GM23338 (cell line): ENCODE measurements around the gene RFXAP. TPM values are rescaled to one million over a fixed set of nuclear protein-coding genes. Genes with fewer than 3 reads are reported as not detected.

Source experiments
- ATAC-seq: fragments of 200-7000 bp; cut with Tn5 transposase; 3 replicates; pipeline ENCODE4 v1.9.1; 2020
- DNase-seq: peaks from one replicate; pipeline ENCODE4 v3.0.0-alpha.2; 2015; ENCODE audit warnings: low spot score
- H2AFZ ChIP-seq: fragments of 200-600 bp; sonication (generic); 2 replicates; pipeline ENCODE4 v1.8.0; 2016; ENCODE audit warnings: antibody characterized with exemption, mild to moderate bottlenecking, moderate library complexity
- H3F3A ChIP-seq: fragments of 200-600 bp; sonication (generic); replicated peaks from 2 replicates; pipeline ENCODE4 v1.8.0; 2017; ENCODE audit warnings: antibody characterized with exemption, mixed run types, low read depth
- H3K27ac ChIP-seq: fragments of 200-600 bp; sonication (generic); 2 replicates; pipeline ENCODE4 v1.6.1; 2016; ENCODE audit warnings: low read depth
- H3K27me3 ChIP-seq: fragments of 200-600 bp; sonication (generic); 2 replicates; pipeline ENCODE4 v1.8.0; 2016; ENCODE audit warnings: mild to moderate bottlenecking, mixed run types, moderate library complexity; ENCODE audit not compliant: insufficient read depth
- H3K36me3 ChIP-seq: fragments of 200-600 bp; sonication (generic); 2 replicates; pipeline ENCODE4 v1.8.0; 2016; ENCODE audit warnings: mild to moderate bottlenecking; ENCODE audit not compliant: insufficient read depth
- H3K4me1 ChIP-seq: fragments of 200-600 bp; sonication (generic); 2 replicates; pipeline ENCODE4 v1.8.0; 2016; ENCODE audit warnings: mild to moderate bottlenecking, moderate library complexity; ENCODE audit not compliant: insufficient read depth
- H3K4me2 ChIP-seq: fragments of 200-600 bp; sonication (generic); 2 replicates; pipeline ENCODE4 v1.7.1; 2017; ENCODE audit warnings: mixed run types
- H3K4me3 ChIP-seq: fragments of 200-600 bp; sonication (generic); 2 replicates; pipeline ENCODE4 v1.6.1; 2016; ENCODE audit warnings: mixed run types
- H3K79me2 ChIP-seq: fragments of 200-600 bp; sonication (generic); replicated peaks from 2 replicates; pipeline ENCODE4 v1.8.0; 2017; ENCODE audit warnings: mild to moderate bottlenecking; ENCODE audit not compliant: insufficient read depth
- H3K9me2 ChIP-seq: fragments of 200-600 bp; sonication (generic); 2 replicates; pipeline ENCODE4 v1.8.0; 2017; ENCODE audit not compliant: insufficient read depth
- H4K20me1 ChIP-seq: fragments of 200-600 bp; sonication (generic); replicated peaks from 2 replicates; pipeline ENCODE4 v1.8.0; 2017; ENCODE audit warnings: mild to moderate bottlenecking; ENCODE audit not compliant: insufficient read depth
- H3K27ac Mint-ChIP-seq: 2 replicates; pipeline ENCODE4 v1.8.0; 2020; ENCODE audit warnings: inconsistent platforms, mild to moderate bottlenecking, moderate library complexity, mixed read lengths
- H3K27me3 Mint-ChIP-seq: 3 replicates; pipeline ENCODE4 v1.8.0; 2022; ENCODE audit warnings: low read depth, mild to moderate bottlenecking, moderate library complexity, mixed read lengths, inconsistent platforms; ENCODE audit not compliant: insufficient read depth, poor library complexity
- H3K36me3 Mint-ChIP-seq: 3 replicates; pipeline ENCODE4 v1.8.0; 2021; ENCODE audit warnings: low read depth, mild to moderate bottlenecking, inconsistent platforms, moderate library complexity, mixed read lengths
- H3K4me1 Mint-ChIP-seq: 3 replicates; pipeline ENCODE4 v1.8.0; 2020; ENCODE audit warnings: mild to moderate bottlenecking, inconsistent platforms, mixed read lengths
- H3K4me3 Mint-ChIP-seq: 3 replicates; pipeline ENCODE4 v1.8.0; 2021; ENCODE audit warnings: moderate library complexity, mild to moderate bottlenecking, inconsistent platforms, mixed read lengths
- H3K9me3 Mint-ChIP-seq: 3 replicates; pipeline ENCODE4 v1.8.0; 2020; ENCODE audit warnings: moderate library complexity, mild to moderate bottlenecking, inconsistent platforms, mixed read lengths
- JUNB ChIP-seq: IDR thresholded peaks from one replicate; pipeline ENCODE4 v1.6.1; 2016; ENCODE audit warnings: antibody characterized with exemption; ENCODE audit not compliant: unreplicated experiment
- POLR2AphosphoS5 ChIP-seq: IDR thresholded peaks from 2 replicates; pipeline ENCODE4 v1.6.1; 2016; ENCODE audit warnings: antibody characterized with exemption, low read depth
- STAT1 ChIP-seq: IDR thresholded peaks from one replicate; pipeline ENCODE4 v1.6.1; 2016; ENCODE audit warnings: antibody characterized with exemption; ENCODE audit not compliant: unreplicated experiment
- ZNF114 ChIP-seq: fragments of 250-450 bp; sonication (Bioruptor Pico); IDR thresholded peaks from 2 replicates; pipeline ENCODE4 v1.5.0; 2020; ENCODE audit warnings: mild to moderate bottlenecking, moderate library complexity
- ZNF331 ChIP-seq: fragments of 250-450 bp; sonication (Bioruptor Pico); IDR thresholded peaks from 2 replicates; pipeline ENCODE4 v1.5.0; 2020; ENCODE audit warnings: low read depth, mild to moderate bottlenecking, moderate library complexity
- polyA plus RNA-seq: library from polyadenylated mRNA; unstranded; fragments of >200 nt; fragmentation: Nextera tagmentation; extraction: Ambion mirVana; gene quantifications from 2 replicates; pipeline ENCODE4 v1.2.1, GENCODE V29; 2016
- total RNA-seq: library from RNA; depleted of rRNA; stranded (reverse); fragments of >200 nt; shearing (Covaris generic); gene quantifications from 2 replicates; pipeline ENCODE4 v1.2.3, GENCODE V29; 2014
- TF ChIP-seq, protein P1 (sequence below): IDR thresholded peaks from one replicate; pipeline ENCODE4 v1.6.1; 2018; ENCODE audit warnings: antibody characterized with exemption; ENCODE audit not compliant: unreplicated experiment
- TF ChIP-seq, protein P2 (sequence below), 2 experiments: fragments of 200-600 bp in 1 of 2; sonication (generic) in 1 of 2; conservative IDR thresholded peaks; 2 replicates each; pipeline versions ENCODE4 v1.5.1 to v1.6.1; 2016 to 2017; ENCODE audit warnings: antibody characterized with exemption in 2 of 2, low read depth in 2 of 2, mild to moderate bottlenecking in 2 of 2, moderate library complexity in 1 of 2
- TF ChIP-seq, protein P3 (sequence below): IDR thresholded peaks from 2 replicates; pipeline ENCODE4 v1.6.1; 2016; ENCODE audit warnings: antibody characterized with exemption

Gene RFXAP
- total and polyA plus RNA-seq, 2 experiments from 2014 or later = 6.3 to 8.5 TPM

DNA sequence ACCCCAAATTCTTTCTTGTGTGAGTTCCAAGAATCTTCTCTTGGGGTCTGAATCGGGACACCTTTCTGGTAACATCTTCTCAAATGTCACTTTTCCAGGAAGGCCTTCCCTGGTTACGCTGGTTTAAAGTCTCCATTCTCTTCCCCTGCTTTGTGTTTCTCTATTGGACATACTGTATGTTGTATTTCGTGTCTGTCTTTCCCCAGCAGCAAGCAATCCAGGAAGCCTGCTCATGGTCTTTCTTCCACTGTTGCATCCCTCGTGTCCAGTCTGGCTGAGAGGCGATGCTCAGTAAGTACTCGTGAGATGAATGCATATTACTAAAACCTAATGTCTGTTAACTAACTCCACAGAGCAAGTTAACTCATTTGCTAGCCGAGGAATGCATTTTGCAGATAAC is 43.7 kb downstream of the RFXAP start:
- peaks cover 3% of the 10 kb centered on the region for H3K27me3 Mint-ChIP-seq
- Histone ChIP-seq H2AFZ (peak overlapping the region; percentile 16; the same call in 1 of the 2 replicates), H4K20me1 (no peaks in the 10 kb centered on the region), H3K27ac (no peak overlapping the region), H3K4me1 (peaks cover 13% of the 10 kb centered on the region), H3K27me3 (no peaks in the 10 kb centered on the region), H3K4me2 (no peak overlapping the region), H3K36me3 (no peaks in the 10 kb centered on the region), H3K9me2 (no peaks in the 10 kb centered on the region), H3F3A (no peaks in the 10 kb centered on the region), H3K79me2 (no peaks in the 10 kb centered on the region), H3K4me3 (no peak overlapping the region)
- H3K36me3 Mint-ChIP-seq = no peaks in the 10 kb centered on the region
- ATAC-seq (no peak), DNase-seq (no peak)
- H3K27ac Mint-ChIP-seq = no peak overlapping the region
- peaks cover 22% of the 10 kb centered on the region for H3K4me1 Mint-ChIP-seq
- no peaks in the 10 kb centered on the region for H3K9me3 Mint-ChIP-seq
- H3K4me3 Mint-ChIP-seq = no peak overlapping the region
- no peak for TF ChIP-seq POLR2AphosphoS5
- TF ChIP-seq, protein P1, sequence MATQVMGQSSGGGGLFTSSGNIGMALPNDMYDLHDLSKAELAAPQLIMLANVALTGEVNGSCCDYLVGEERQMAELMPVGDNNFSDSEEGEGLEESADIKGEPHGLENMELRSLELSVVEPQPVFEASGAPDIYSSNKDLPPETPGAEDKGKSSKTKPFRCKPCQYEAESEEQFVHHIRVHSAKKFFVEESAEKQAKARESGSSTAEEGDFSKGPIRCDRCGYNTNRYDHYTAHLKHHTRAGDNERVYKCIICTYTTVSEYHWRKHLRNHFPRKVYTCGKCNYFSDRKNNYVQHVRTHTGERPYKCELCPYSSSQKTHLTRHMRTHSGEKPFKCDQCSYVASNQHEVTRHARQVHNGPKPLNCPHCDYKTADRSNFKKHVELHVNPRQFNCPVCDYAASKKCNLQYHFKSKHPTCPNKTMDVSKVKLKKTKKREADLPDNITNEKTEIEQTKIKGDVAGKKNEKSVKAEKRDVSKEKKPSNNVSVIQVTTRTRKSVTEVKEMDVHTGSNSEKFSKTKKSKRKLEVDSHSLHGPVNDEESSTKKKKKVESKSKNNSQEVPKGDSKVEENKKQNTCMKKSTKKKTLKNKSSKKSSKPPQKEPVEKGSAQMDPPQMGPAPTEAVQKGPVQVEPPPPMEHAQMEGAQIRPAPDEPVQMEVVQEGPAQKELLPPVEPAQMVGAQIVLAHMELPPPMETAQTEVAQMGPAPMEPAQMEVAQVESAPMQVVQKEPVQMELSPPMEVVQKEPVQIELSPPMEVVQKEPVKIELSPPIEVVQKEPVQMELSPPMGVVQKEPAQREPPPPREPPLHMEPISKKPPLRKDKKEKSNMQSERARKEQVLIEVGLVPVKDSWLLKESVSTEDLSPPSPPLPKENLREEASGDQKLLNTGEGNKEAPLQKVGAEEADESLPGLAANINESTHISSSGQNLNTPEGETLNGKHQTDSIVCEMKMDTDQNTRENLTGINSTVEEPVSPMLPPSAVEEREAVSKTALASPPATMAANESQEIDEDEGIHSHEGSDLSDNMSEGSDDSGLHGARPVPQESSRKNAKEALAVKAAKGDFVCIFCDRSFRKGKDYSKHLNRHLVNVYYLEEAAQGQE = no peak
- TF ChIP-seq ZNF114 = no peak
- TF ChIP-seq, protein P2, sequence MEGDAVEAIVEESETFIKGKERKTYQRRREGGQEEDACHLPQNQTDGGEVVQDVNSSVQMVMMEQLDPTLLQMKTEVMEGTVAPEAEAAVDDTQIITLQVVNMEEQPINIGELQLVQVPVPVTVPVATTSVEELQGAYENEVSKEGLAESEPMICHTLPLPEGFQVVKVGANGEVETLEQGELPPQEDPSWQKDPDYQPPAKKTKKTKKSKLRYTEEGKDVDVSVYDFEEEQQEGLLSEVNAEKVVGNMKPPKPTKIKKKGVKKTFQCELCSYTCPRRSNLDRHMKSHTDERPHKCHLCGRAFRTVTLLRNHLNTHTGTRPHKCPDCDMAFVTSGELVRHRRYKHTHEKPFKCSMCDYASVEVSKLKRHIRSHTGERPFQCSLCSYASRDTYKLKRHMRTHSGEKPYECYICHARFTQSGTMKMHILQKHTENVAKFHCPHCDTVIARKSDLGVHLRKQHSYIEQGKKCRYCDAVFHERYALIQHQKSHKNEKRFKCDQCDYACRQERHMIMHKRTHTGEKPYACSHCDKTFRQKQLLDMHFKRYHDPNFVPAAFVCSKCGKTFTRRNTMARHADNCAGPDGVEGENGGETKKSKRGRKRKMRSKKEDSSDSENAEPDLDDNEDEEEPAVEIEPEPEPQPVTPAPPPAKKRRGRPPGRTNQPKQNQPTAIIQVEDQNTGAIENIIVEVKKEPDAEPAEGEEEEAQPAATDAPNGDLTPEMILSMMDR (conservative IDR thresholded peaks at IDR 0.05; ENCODE audit: low read depth in 2 of 2) = no peak
- no peak for TF ChIP-seq JUNB
- TF ChIP-seq, protein P3, sequence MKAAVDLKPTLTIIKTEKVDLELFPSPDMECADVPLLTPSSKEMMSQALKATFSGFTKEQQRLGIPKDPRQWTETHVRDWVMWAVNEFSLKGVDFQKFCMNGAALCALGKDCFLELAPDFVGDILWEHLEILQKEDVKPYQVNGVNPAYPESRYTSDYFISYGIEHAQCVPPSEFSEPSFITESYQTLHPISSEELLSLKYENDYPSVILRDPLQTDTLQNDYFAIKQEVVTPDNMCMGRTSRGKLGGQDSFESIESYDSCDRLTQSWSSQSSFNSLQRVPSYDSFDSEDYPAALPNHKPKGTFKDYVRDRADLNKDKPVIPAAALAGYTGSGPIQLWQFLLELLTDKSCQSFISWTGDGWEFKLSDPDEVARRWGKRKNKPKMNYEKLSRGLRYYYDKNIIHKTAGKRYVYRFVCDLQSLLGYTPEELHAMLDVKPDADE = no peak

DNA sequence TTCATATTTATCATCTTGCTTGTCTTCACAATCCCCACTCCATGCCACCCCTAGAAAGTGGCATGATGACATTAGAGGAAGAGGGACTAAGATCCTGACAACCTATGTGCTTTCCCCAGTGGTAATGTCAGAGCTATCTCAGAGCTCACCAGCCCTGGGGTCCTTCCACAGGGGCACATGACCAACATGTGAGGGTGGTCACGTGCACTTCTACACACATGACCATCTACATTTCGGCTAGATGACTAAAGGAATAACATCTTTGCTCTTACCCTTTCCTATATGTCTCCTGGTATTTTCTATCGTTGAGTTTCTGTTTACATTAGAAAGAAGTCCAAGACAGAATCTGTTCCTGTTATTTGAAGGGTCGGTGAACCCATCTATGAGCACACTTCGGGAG is 46.2 kb downstream of the RFXAP start:
- H3K27me3 Mint-ChIP-seq = peaks cover 3% of the 10 kb centered on the region
- H3K9me2 ChIP-seq = no peaks in the 10 kb centered on the region
- H3K36me3 ChIP-seq = no peaks in the 10 kb centered on the region
- no peak overlapping the region for H3K4me3 Mint-ChIP-seq
- H3K4me1 Mint-ChIP-seq = peaks cover 24% of the 10 kb centered on the region
- H3K79me2 ChIP-seq = no peaks in the 10 kb centered on the region
- DNase-seq = no peak
- no peaks in the 10 kb centered on the region for H3K36me3 Mint-ChIP-seq
- H3F3A ChIP-seq = no peaks in the 10 kb centered on the region
- no peak overlapping the region for H3K27ac Mint-ChIP-seq
- H3K27ac ChIP-seq = no peak overlapping the region
- H4K20me1 ChIP-seq = no peaks in the 10 kb centered on the region
- H3K9me3 Mint-ChIP-seq = no peaks in the 10 kb centered on the region
- no peak for ATAC-seq
- H2AFZ ChIP-seq = peak overlapping the region; percentile 49; the same call in 1 of the 2 replicates
- H3K4me1 ChIP-seq = peaks cover 18% of the 10 kb centered on the region
- H3K4me2 ChIP-seq = no peak overlapping the region
- H3K27me3 ChIP-seq = no peaks in the 10 kb centered on the region
- H3K4me3 ChIP-seq = no peak overlapping the region
- TF ChIP-seq ZNF331 (CRISPR knock-in tag) (no peak), STAT1 (no peak), POLR2AphosphoS5 (no peak), JUNB (no peak)
- TF ChIP-seq, protein P1 = no peak
